Muscle of arm (tissue), 12 donors: ENCODE results near the gene SP6. TPM values are rescaled to one million over a fixed set of nuclear protein-coding genes. Genes with fewer than 3 reads are reported as not detected.

Source experiments
- polyA plus RNA-seq, 12 donors: library from polyadenylated mRNA; unstranded; fragments of 120-200 nt; gene quantifications; one replicate each; pipeline ENCODE4 v1.2.1, GENCODE V29; 2013; ENCODE audit not compliant: insufficient read length in 12 of 12

The SP6 gene
- polyA plus RNA-seq, 12 donors, result 0.61 to 8.9 (median 1.5) TPM; not detected in 1

Other genes starting within 250 kb of the SP6 start
- gene KPNB1, start 201.2 kb downstream of the SP6 start, polyA plus RNA-seq, result 100 to 1,000 TPM in 11 of 12 donors, 10 to 100 TPM in 1; 81.8 to 666 (median 173) TPM
- 10 to 100 TPM in 11 of 12 donors, not detected in 1; 22.7 to 38.1 (median 28.5) TPM for gene TBKBP1, start 157.0 kb downstream of the SP6 start, polyA plus RNA-seq
- gene TBX21, start 117.9 kb downstream of the SP6 start, polyA plus RNA-seq, result under 1 TPM in 9 of 12 donors, not detected in 3; 0.07 to 0.40 (median 0.15) TPM
- 10 to 100 TPM in 8 of 12 donors, 1 to 10 TPM in 3, not detected in 1; 6.9 to 18.8 (median 13.6) TPM for gene OSBPL7, start 29.4 kb downstream of the SP6 start, polyA plus RNA-seq
- 10 to 100 TPM in 11 of 12 donors, not detected in 1; 38.6 to 66.4 (median 51.1) TPM for gene MRPL10, start 19.6 kb downstream of the SP6 start, polyA plus RNA-seq
- gene LRRC46, start 19.5 kb downstream of the SP6 start, polyA plus RNA-seq, result 1 to 10 TPM in 5 of 12 donors, under 1 TPM in 5, not detected in 2; 0.57 to 1.8 (median 1.0) TPM
- 10 to 100 TPM in 11 of 12 donors, not detected in 1; 15.6 to 45.1 (median 23.2) TPM for gene SCRN2, start 9.9 kb downstream of the SP6 start, polyA plus RNA-seq
- gene SP2, start 45.1 kb upstream of the SP6 start, polyA plus RNA-seq, result 10 to 100 TPM in 11 of 12 donors, not detected in 1; 12.8 to 39.2 (median 15.4) TPM
- 10 to 100 TPM in 7 of 12 donors, 1 to 10 TPM in 4, not detected in 1; 7.4 to 29.2 (median 10.7) TPM for gene PNPO, start 90.4 kb upstream of the SP6 start, polyA plus RNA-seq
- 10 to 100 TPM in 1 of 12 donors, 1 to 10 TPM in 1, under 1 TPM in 5, not detected in 5; 0.12 to 36.5 (median 0.64) TPM for gene PRR15L, start 106.7 kb upstream of the SP6 start, polyA plus RNA-seq
- 100 to 1,000 TPM in 1 of 12 donors, 10 to 100 TPM in 10, not detected in 1; 66.0 to 120 (median 74.3) TPM for gene CDK5RAP3, start 120.0 kb upstream of the SP6 start, polyA plus RNA-seq
- 10 to 100 TPM in 11 of 12 donors, not detected in 1; 36.1 to 70.2 (median 42.4) TPM for gene COPZ2, start 186.6 kb upstream of the SP6 start, polyA plus RNA-seq
- gene NFE2L1, start 197.2 kb upstream of the SP6 start, polyA plus RNA-seq, result 100 to 1,000 TPM; 146 to 376 (median 279) TPM